AG09319 (cell line): Measurements from ENCODE around the gene MLLT3.

Experiments
- DNase-seq: peaks from one replicate; pipeline ENCODE4 v3.0.0-alpha.2; 2010; ENCODE audit warnings: low read depth; ENCODE audit errors: extremely low read depth
- TF ChIP-seq, protein P1 (sequence below): IDR thresholded peaks from 2 replicates; pipeline ENCODE4 v1.5.1; 2011; ENCODE audit warnings: low read depth, mild to moderate bottlenecking, inconsistent platforms, low read length, moderate library complexity

Gene MLLT3

DNA sequence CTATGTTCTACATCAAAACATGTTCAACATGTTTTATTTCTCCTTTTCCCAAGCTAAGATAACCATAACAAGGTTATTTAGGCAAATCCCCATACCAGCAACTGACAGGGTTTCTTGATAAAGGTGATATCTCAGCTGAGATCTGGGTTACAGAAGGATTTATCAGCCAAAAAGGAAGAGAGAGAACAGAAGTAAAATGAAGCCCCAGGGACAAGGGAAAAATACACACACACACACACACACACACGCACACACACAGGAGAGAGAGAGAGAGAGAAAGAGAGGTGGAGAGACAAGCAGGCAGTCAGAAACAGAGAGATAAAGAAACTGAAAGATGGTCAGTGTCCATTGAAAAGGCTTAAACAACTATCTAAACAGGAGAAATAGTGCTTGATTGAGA is 19.7 kb upstream of the MLLT3 start:
- DNase-seq: no peak

DNA sequence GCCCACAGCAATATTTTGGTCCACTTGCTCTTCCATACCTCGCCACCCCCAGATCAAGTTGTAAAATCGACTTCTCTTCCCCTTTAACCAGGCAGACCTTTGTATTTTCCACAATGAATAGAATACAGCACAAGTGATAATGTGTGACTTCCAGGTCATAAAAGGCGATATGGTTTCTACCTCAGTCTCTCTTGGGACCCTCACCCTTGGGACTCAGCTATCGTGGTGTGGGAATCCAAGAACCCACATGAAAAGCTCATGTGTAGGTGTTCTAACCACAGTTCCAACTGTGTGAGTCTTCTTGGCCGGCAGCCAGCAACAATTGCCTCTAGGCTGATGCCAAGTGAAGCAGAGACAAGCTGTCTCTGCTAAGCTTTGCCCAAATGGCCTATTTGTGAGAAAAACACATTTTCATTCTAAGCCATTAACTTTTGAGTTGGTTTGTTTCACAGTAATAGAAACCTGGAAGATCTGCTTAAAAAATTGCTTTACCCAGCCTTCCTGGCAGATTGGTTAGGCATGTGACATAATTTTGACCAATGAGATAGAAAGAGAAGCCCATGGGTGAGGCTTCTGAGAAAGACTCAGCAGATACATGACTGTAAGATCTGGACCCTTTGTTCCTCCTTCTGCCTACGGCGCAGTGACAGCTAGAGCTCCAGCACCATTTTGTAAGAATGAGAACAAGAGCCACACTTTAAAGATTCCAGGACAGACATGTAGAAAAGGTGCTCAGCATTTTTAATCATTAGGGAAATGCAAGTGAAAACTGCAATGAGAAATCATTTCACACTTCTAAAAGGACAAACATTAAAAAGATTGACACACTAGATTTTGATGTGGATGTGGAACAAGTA is 18.3 kb upstream of the MLLT3 start:
- TF ChIP-seq, protein P1, sequence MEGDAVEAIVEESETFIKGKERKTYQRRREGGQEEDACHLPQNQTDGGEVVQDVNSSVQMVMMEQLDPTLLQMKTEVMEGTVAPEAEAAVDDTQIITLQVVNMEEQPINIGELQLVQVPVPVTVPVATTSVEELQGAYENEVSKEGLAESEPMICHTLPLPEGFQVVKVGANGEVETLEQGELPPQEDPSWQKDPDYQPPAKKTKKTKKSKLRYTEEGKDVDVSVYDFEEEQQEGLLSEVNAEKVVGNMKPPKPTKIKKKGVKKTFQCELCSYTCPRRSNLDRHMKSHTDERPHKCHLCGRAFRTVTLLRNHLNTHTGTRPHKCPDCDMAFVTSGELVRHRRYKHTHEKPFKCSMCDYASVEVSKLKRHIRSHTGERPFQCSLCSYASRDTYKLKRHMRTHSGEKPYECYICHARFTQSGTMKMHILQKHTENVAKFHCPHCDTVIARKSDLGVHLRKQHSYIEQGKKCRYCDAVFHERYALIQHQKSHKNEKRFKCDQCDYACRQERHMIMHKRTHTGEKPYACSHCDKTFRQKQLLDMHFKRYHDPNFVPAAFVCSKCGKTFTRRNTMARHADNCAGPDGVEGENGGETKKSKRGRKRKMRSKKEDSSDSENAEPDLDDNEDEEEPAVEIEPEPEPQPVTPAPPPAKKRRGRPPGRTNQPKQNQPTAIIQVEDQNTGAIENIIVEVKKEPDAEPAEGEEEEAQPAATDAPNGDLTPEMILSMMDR: no peak
- DNase-seq: no peak

More for the DNA sequence above, 19.7 kb upstream of the MLLT3 start:
- TF ChIP-seq, protein P1: no peak

GRCh38 chr9:20636888-20637440 is 14.7 kb upstream of the MLLT3 start:
- DNase-seq: no peak
- TF ChIP-seq, protein P1: no peak

DNA sequence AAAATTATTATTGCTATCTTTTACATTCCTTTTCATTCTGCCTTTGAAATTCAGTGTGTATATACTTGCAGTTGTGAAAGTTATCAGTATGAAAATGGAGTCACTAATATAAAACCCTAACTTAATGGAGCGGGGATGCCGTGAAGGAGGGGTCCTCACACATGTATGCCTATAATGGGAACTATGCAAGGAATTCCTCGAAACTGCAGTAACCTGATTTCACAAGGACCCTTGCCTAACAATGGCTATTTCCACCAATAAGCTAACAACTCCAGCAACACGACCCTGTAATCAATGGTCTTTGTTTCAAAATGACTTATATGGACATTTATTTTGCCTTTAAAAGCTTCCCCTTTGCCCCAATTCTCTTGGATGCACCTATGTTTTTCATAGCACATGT is 12.6 kb upstream of the MLLT3 start:
- TF ChIP-seq, protein P1: no peak
- DNase-seq: no peak

GRCh38 chr9:20632705-20633104 is 10.4 kb upstream of the MLLT3 start:
- DNase-seq: no peak

GRCh38 chr9:20630241-20630943 is 8.1 kb upstream of the MLLT3 start:
- TF ChIP-seq, protein P1: no peak

More at GRCh38 chr9:20632705-20633104, 10.4 kb upstream of the MLLT3 start:
- TF ChIP-seq, protein P1: no peak

DNA sequence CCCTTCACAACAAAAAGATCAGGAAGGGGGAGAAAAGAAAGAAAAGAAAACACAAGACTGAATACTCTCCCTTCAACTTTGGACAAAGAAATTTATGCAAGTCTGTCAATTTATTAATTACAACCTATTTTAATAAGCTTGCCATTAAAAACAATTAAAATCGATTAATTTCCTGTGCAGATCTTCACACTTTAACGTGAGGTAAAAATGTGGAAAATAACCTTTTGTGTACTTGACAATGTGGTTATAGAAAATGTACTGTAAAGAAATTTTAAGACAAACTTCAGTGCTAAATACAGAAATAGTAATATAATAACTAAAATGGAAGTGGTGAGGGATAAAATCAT is 2.7 kb upstream of the MLLT3 start:
- TF ChIP-seq, protein P1: no peak
- DNase-seq: no peak

More at GRCh38 chr9:20630241-20630943, 8.1 kb upstream of the MLLT3 start:
- no peak for DNase-seq
